Measurements from ENCODE around the gene S100A12. TPM values are rescaled to one million over a fixed set of nuclear protein-coding genes. Genes with fewer than 3 reads are reported as not detected.
"Not testable (repeated sequence)": the region's sequence is repeated elsewhere in the genome, so short reads cannot be mapped to it uniquely, and the experiment has no call there.

The S100A12 gene
- total RNA-seq, 3 donors from 2014 or later: 1.3 to 1.8 TPM; not detected in 1

DNA sequence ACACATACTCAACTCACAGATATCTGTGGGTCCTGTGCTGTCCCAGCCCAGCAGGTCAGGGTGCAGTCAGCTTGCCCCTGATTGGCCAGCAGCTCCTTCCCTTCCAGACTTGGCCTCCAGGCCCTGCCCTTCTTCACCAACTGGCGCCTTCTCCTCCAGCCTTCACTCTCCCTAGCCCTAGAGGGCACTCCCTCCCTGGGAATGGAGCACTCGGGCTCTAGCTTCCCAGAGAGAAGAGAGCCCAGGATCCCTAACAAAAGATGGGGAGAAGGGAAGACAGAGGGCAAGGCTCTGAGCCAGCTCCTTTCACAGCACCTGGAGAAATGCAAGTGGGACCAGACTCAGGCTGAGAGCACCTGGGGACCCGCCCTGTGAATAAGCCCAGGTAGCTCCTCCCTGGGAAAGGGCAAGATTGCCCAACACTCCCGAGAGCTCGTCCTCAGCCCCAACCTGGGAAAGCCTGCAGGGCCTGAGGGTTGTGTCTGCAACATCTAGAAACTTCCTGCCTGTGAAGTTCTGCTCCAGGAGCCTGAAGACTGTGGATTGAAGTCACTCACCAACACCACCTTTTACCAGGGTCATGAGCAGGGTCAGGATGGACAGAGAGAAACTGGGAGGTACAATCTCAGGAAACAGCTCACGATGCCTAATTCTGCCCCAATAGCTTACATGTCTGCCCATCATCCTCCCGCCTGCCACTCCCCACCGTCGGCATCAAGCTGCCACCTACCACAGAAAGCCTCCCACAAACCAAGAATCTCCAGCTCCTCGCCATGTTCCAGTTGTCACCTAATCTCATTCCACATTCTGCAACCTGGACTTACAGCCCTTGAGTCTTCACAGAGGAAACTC lies 26.7 kb downstream of the S100A12 start, which contains the start of gene PGLYRP4:
Gene PGLYRP4, minus strand, starts transcription at position 331 of the 852 bp plus-strand sequence. CDS start 909 bp downstream, outside the sequence.
- peaks cover 0 to 14% of the 10 kb centered on the region in 2 donors for H3K27me3 ChIP-seq
- intact Hi-C loops (cut with DNase I; ENCODE audit: low total_unique reads): no loop called here

DNA sequence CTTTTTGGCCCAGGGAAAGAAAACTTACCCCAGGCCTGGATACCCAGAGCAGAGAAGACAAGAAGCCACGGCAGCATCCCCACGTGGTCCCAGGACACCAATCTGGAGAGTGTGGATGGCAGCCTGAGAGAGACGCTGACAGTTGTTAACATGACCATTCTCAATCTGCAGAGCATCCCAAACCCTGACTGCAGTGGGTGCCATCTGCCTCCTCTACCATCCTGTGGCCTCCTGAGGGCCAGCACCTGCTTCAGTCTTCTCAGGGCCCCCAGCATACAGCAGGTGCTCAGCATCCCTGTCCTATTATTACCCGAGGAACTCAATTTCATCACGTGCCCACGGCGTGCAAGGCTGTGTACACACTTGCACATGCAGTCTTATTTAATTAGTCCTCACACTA lies 27.6 kb downstream of the S100A12 start:
- H3K36me3 ChIP-seq: no peaks in the 10 kb centered on the region
- TF ChIP-seq POLR2A (IDR thresholded peaks at IDR 0.05): no peak
- H3K9me3 ChIP-seq: no peaks in the 10 kb centered on the region
- H3K27me3 ChIP-seq: peaks cover 0 to 14% of the 10 kb centered on the region in 2 donors
- intact Hi-C loops (cut with DNase I; ENCODE audit: low total_unique reads): no loop called here
- no peak for DNase-seq (ENCODE audit: low spot score in 2 of 2)
- no peak overlapping the region for H3K4me3 ChIP-seq
- H3K27ac ChIP-seq: no peak overlapping the region
- H3K4me1 ChIP-seq: no peaks in the 10 kb centered on the region

More for the DNA sequence above, 26.7 kb downstream of the S100A12 start, which contains the start of gene PGLYRP4:
- TF ChIP-seq, protein P1, sequence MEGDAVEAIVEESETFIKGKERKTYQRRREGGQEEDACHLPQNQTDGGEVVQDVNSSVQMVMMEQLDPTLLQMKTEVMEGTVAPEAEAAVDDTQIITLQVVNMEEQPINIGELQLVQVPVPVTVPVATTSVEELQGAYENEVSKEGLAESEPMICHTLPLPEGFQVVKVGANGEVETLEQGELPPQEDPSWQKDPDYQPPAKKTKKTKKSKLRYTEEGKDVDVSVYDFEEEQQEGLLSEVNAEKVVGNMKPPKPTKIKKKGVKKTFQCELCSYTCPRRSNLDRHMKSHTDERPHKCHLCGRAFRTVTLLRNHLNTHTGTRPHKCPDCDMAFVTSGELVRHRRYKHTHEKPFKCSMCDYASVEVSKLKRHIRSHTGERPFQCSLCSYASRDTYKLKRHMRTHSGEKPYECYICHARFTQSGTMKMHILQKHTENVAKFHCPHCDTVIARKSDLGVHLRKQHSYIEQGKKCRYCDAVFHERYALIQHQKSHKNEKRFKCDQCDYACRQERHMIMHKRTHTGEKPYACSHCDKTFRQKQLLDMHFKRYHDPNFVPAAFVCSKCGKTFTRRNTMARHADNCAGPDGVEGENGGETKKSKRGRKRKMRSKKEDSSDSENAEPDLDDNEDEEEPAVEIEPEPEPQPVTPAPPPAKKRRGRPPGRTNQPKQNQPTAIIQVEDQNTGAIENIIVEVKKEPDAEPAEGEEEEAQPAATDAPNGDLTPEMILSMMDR (IDR thresholded peaks at IDR 0.05): no peak
- TF ChIP-seq POLR2A (IDR thresholded peaks at IDR 0.05): no peak
- no peak for TF ChIP-seq POLR2AphosphoS5 (IDR thresholded peaks at IDR 0.05)
- H3K27ac ChIP-seq: no peak within 1 kb of the TSS
- no peaks in the 10 kb centered on the region for H3K9me3 ChIP-seq
- no peak within 1 kb of the TSS for H3K4me3 ChIP-seq
- no peak for DNase-seq (ENCODE audit: low spot score in 2 of 2)
- H3K36me3 ChIP-seq: no peaks in the 10 kb centered on the region
- no peaks in the 10 kb centered on the region for H3K4me1 ChIP-seq

DNA sequence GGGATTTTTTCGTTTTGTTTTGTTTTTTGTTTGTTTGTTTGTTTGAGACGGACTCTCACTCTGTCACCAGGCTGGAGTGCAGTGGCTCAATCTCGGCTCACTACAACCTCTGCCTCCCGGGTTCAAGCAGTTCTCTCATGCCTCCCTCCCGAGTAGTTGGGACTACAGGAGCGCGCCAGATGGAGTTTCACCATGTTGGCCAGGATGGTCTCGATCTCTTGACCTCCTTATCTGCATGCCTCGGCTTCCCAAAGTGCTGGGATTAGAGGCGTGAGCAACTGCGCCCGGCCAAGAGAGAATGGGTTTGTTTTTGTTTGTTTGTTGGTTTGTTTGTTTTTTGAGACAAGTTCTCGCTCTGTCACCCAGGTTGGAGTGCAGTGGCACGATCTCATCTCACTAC lies 28.4 kb downstream of the S100A12 start:
- DNase-seq (ENCODE audit: low spot score in 2 of 2); H3K36me3 ChIP-seq; intact Hi-C loops (cut with DNase I; ENCODE audit: low total_unique reads); H3K27ac ChIP-seq; H3K9me3 ChIP-seq; H3K4me1 ChIP-seq; H3K4me3 ChIP-seq: not testable (repeated sequence)
- H3K27me3 ChIP-seq: peaks cover 0 to 14% of the 10 kb centered on the region in 2 donors

DNA sequence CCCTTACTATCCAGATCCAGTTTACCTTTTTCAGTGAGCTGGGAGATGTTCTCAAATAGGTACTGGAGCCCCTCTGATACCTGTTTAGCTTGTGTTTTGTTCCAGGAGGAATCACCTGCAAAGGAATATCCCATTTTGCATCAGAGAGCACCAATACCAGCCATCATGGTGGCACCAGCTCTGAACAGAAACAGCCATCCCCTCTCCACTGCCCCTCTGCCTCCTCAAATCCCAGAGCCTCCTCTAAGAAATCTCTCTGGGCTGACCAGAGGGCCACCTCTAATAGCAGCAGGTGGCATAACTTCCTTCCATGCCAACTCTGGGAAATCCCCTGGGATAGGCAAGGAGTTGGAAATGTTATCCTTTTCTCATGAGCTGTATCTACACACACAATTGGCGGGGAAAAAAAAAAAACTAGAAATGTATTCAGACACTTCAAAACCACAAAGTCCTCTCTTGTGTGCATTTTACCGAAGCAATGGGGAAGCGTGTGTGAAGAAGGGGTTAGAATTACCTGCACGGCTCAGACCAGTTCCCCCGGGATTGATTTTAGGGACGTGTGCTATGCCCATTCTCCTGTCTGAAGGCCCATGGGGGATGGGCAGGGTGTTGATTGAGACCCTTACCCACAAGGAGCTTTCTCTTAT lies 29.2 kb downstream of the S100A12 start:
- no peak overlapping the region for H3K4me3 ChIP-seq
- DNase-seq (ENCODE audit: low spot score in 2 of 2): no peak
- H3K27me3 ChIP-seq: peaks cover 0 to 14% of the 10 kb centered on the region in 2 donors
- H3K4me1 ChIP-seq: no peaks in the 10 kb centered on the region
- TF ChIP-seq POLR2A (IDR thresholded peaks at IDR 0.05) (no peak), POLR2AphosphoS5 (IDR thresholded peaks at IDR 0.05) (no peak)
- TF ChIP-seq, protein P1 (IDR thresholded peaks at IDR 0.05): no peak
- no peak overlapping the region for H3K27ac ChIP-seq
- H3K36me3 ChIP-seq: no peaks in the 10 kb centered on the region
- H3K9me3 ChIP-seq: no peaks in the 10 kb centered on the region
- intact Hi-C loops (cut with DNase I; ENCODE audit: low total_unique reads): no loop called here

DNA sequence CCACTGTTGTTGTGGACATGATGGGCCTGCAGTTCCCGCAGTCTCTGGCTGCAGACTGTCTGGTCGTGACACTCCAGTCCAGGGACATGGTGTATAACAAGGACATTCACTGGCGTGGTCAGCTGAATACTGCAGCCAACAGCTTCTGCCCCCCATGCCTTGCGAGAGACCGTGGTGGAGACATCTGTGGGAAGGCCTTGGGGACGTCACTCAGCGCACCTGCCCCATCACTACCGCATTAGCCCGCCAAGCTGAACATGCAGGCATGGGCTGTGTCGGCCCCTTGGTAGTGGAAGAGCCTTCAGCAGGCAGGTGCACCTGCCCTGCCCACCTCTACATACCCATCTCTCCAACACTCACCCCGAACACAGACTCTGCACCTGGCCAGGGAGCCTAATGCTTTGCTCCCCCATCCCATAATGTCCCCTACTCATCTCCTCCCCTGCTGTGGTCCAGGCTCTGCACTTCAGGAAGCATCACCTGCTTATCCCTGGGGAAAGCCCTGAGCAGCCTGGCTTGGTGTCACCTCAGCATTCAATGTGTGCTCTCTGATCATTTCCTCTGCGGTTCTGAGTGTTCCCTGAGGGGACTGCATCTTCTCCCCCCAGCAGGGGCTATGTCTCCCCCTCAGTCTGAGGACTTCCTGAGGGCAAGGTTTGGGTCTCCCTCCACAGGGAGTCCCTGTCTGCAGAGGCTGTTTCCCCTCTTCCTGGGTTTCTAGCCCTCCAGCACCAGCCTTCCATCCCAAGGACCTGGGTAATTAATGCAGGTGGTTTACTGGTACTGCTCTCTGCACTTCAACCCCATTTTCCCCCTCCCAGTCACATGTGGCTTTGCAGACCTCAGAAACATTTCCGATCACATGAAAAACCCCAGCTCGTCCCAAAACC lies 30.0 kb downstream of the S100A12 start:
- TF ChIP-seq POLR2AphosphoS5 (IDR thresholded peaks at IDR 0.05): no peak
- H3K36me3 ChIP-seq: no peaks in the 10 kb centered on the region
- no peak for DNase-seq (ENCODE audit: low spot score in 2 of 2)
- no peaks in the 10 kb centered on the region for H3K4me1 ChIP-seq
- H3K9me3 ChIP-seq: no peaks in the 10 kb centered on the region
- peaks cover 0 to 14% of the 10 kb centered on the region in 2 donors for H3K27me3 ChIP-seq
- intact Hi-C loops (cut with DNase I; ENCODE audit: low total_unique reads): no loop called here
- H3K27ac ChIP-seq: no peak overlapping the region
- H3K4me3 ChIP-seq: no peak overlapping the region

DNA sequence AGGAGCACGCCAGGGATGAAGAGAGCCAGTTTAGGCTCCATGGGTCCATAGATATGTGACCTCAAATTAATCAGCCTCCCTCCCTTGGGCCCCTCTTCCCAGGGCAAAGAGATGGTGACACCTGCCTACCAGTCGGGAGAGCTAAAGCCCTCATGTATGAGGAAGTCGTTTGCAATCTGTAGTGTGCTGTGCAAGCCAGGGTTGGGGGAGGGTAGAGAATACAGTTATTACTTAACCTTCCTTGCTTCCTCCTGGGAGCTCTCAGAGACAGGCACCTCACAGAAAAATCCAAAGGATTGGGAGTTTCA lies 30.7 kb downstream of the S100A12 start:
- no peaks in the 10 kb centered on the region for H3K4me1 ChIP-seq
- H3K4me3 ChIP-seq: no peak overlapping the region
- H3K27ac ChIP-seq: no peak overlapping the region
- no peaks in the 10 kb centered on the region for H3K36me3 ChIP-seq
- H3K9me3 ChIP-seq: no peaks in the 10 kb centered on the region
- DNase-seq (ENCODE audit: low spot score in 2 of 2): no peak
- TF ChIP-seq, protein P1 (IDR thresholded peaks at IDR 0.05): no peak
- TF ChIP-seq POLR2AphosphoS5 (IDR thresholded peaks at IDR 0.05) (no peak), POLR2A (IDR thresholded peaks at IDR 0.05) (no peak)
- intact Hi-C loops (cut with DNase I; ENCODE audit: low total_unique reads): no loop called here
- peaks cover 0 to 14% of the 10 kb centered on the region in 2 donors for H3K27me3 ChIP-seq
